IMR-90 (cell line): ENCODE data around the gene IFT20. TPM values are rescaled to one million over a fixed set of nuclear protein-coding genes. Genes with fewer than 3 reads are reported as not detected.

ENCODE experiments used
- ATAC-seq: fragments of 200-7000 bp; cut with Tn5 transposase; 2 replicates; pipeline ENCODE4 v1.9.1; 2020; ENCODE audit warnings: low read depth, mild to moderate bottlenecking, moderate library complexity
- BruUV-seq: library from RNA; stranded (reverse); fragments of 400-500 nt; replicated peaks from 2 replicates; lab custom pipeline; 2021; lab: Mats Ljungman, UMichigan
- CTCF ChIA-PET: fragments of 300-600 bp; formaldehyde crosslinking; extraction: SDS; loops from one replicate; lab custom pipeline; 2021; ENCODE audit warnings: antibody characterized with exemption; lab: Yijun Ruan, JAX
- POLR2A ChIA-PET: fragments of 300-600 bp; sonication (Branson Sonifier 250); formaldehyde crosslinking; loops from one replicate; lab custom pipeline; 2022; ENCODE audit warnings: antibody characterized with exemption; ENCODE audit not compliant: unreplicated experiment; lab: Charles Lee
- DNase-seq: peaks from one replicate; pipeline ENCODE4 v3.0.0; 2013
- H2AFZ ChIP-seq: replicated peaks from 2 replicates; pipeline ENCODE3; 2013; ENCODE audit warnings: low read length, mild to moderate bottlenecking; ENCODE audit not compliant: poor library complexity
- H2AK5ac ChIP-seq: 2 replicates; pipeline ENCODE4 v1.6.1; 2013; ENCODE audit warnings: low read depth, low read length, inconsistent platforms
- H2AK9ac ChIP-seq: replicated peaks from 2 replicates; pipeline ENCODE3; 2013; ENCODE audit warnings: mild to moderate bottlenecking, low read depth, low read length, moderate library complexity; ENCODE audit not compliant: poor library complexity
- H2BK120ac ChIP-seq: 2 replicates; pipeline ENCODE4 v1.6.1; 2013; ENCODE audit warnings: low read depth, low read length, inconsistent platforms
- H2BK15ac ChIP-seq: 3 replicates; pipeline ENCODE4 v1.6.1; 2013; ENCODE audit warnings: low read depth, low read length, inconsistent platforms
- H2BK20ac ChIP-seq: 2 replicates; pipeline ENCODE4 v1.6.1; 2013; ENCODE audit warnings: low read depth, mild to moderate bottlenecking, inconsistent platforms, low read length, moderate library complexity
- H2BK5ac ChIP-seq: 2 replicates; pipeline ENCODE4 v1.6.1; 2013; ENCODE audit warnings: mild to moderate bottlenecking, low read depth, low read length, inconsistent platforms; ENCODE audit not compliant: poor library complexity, severe bottlenecking
- H3K14ac ChIP-seq: replicated peaks from 2 replicates; pipeline ENCODE4 v1.6.1; 2013; ENCODE audit warnings: low read depth, low read length, inconsistent platforms
- H3K18ac ChIP-seq: 2 replicates; pipeline ENCODE4 v1.6.1; 2013; ENCODE audit warnings: low read depth, low read length, control low read depth
- H3K23ac ChIP-seq: 2 replicates; pipeline ENCODE4 v1.6.1; 2013; ENCODE audit warnings: low read depth, low read length, inconsistent platforms
- H3K27ac ChIP-seq: 2 replicates; pipeline ENCODE4 v1.5.1; 2013; ENCODE audit warnings: mild to moderate bottlenecking, control low read depth, low read length; ENCODE audit not compliant: insufficient read depth
- H3K27me3 ChIP-seq: 2 replicates; pipeline ENCODE4 v1.6.1; 2013; ENCODE audit warnings: low read length; ENCODE audit not compliant: control insufficient read depth, insufficient read depth
- H3K36me3 ChIP-seq: 2 replicates; pipeline ENCODE4 v1.6.1; 2013; ENCODE audit warnings: low read length, mixed read lengths; ENCODE audit not compliant: control insufficient read depth, insufficient read depth
- H3K4ac ChIP-seq: 2 replicates; pipeline ENCODE4 v1.6.1; 2013; ENCODE audit warnings: low read depth, low read length, inconsistent platforms
- H3K4me1 ChIP-seq: 2 replicates; pipeline ENCODE4 v1.6.1; 2013; ENCODE audit warnings: low read length, mixed read lengths; ENCODE audit not compliant: control insufficient read depth, insufficient read depth
- H3K4me2 ChIP-seq: 2 replicates; pipeline ENCODE4 v1.6.1; 2013; ENCODE audit warnings: low read depth, mild to moderate bottlenecking, control low read depth, low read length, moderate library complexity
- H3K4me3 ChIP-seq: 2 replicates; pipeline ENCODE4 v1.5.1; 2013; ENCODE audit warnings: low read depth, mild to moderate bottlenecking, control low read depth, low read length, moderate library complexity; ENCODE audit not compliant: insufficient read depth
- H3K56ac ChIP-seq: 2 replicates; pipeline ENCODE4 v1.6.1; 2013; ENCODE audit warnings: low read length, inconsistent platforms; ENCODE audit not compliant: insufficient read depth; ENCODE audit errors: extremely low read depth
- H3K79me1 ChIP-seq, 2 experiments: 2 replicates each; pipeline ENCODE4 v1.6.1; 2013; ENCODE audit warnings: low read length in 2 of 2, inconsistent platforms in 1 of 2, low read depth in 1 of 2
- H3K9ac ChIP-seq: 2 replicates; pipeline ENCODE4 v1.6.1; 2013; ENCODE audit warnings: low read depth, low read length, control low read depth
- H3K9me1 ChIP-seq: 2 replicates; pipeline ENCODE4 v1.6.1; 2013; ENCODE audit warnings: low read length, inconsistent platforms; ENCODE audit not compliant: insufficient read depth
- H3K9me3 ChIP-seq: 2 replicates; pipeline ENCODE4 v1.6.1; 2013; ENCODE audit warnings: low read length; ENCODE audit not compliant: control insufficient read depth, insufficient read depth
- H4K20me1 ChIP-seq: 2 replicates; pipeline ENCODE4 v1.6.1; 2013; ENCODE audit warnings: low read length, inconsistent platforms; ENCODE audit not compliant: insufficient read depth
- H4K5ac ChIP-seq: 2 replicates; pipeline ENCODE4 v1.6.1; 2013; ENCODE audit warnings: mild to moderate bottlenecking, low read depth, low read length, control low read depth
- H4K8ac ChIP-seq, 2 experiments: 2 replicates each; pipeline ENCODE4 v1.6.1; 2013; ENCODE audit warnings: low read depth in 2 of 2, low read length in 2 of 2, control low read depth in 1 of 2, inconsistent platforms in 1 of 2
- H4K91ac ChIP-seq: 2 replicates; pipeline ENCODE4 v1.6.1; 2013; ENCODE audit warnings: low read depth, low read length, inconsistent platforms; ENCODE audit not compliant: insufficient read depth
- FOS ChIP-seq: fragments of 150-350 bp; IDR thresholded peaks from 2 replicates; pipeline ENCODE4 v1.6.1; 2016; ENCODE audit warnings: low read depth, low read length
- MAZ ChIP-seq: IDR thresholded peaks from 2 replicates; pipeline ENCODE4 v1.6.1; 2012; ENCODE audit warnings: low read depth, mild to moderate bottlenecking, low read length, improper control_type of control experiment, moderate library complexity, borderline replicate concordance
- MXI1 ChIP-seq: IDR thresholded peaks from 2 replicates; pipeline ENCODE4 v1.6.1; 2012; ENCODE audit warnings: low read depth, mild to moderate bottlenecking, low read length, moderate library complexity, borderline replicate concordance
- WGBS, 2 experiments: methylation state at CpG; one replicate each; pipeline versions ENCODE4 v1.1.5 to v1.1.7; 2013; ENCODE audit warnings: missing lambda C conversion rate in 2 of 2; ENCODE audit not compliant: insufficient read length in 1 of 2; ENCODE audit errors: extremely low coverage in 2 of 2; 5-methylcytosine and 5-hydroxymethylcytosine counted together
- dilution Hi-C: fragments of 300-500 bp; cut with HindIII; formaldehyde crosslinking; loops from one replicate; pipeline ENCODE4 v1.14.3; 2018; ENCODE audit warnings: low sequenced_read_pairs; ENCODE audit not compliant: unreplicated experiment
- in situ Hi-C: fragments of 300-500 bp; cut with MboI; formaldehyde crosslinking; loops from 3 replicates; pipeline ENCODE4 v1.14.3; 2019; ENCODE audit warnings: low sequenced_read_pairs, inconsistent platforms, mixed read lengths
- intact Hi-C: fragments of 100-400 bp; cut with micrococcal nuclease; formaldehyde crosslinking; loops from 2 replicates; pipeline ENCODE4 v1.10.0; 2022
- microRNA-seq, 2 experiments: library from miRNA; stranded (forward) in 1 of 2; unstranded in 1 of 2; fragments of 10-50 nt in 1 of 2; fragments of <30 nt in 1 of 2; gene quantifications in 1 of 2; microRNA quantifications in 1 of 2; one replicate each; pipeline versions ENCODE3 to v1.1.0; 2013 to 2020; ENCODE audit not compliant: insufficient read depth in 1 of 2, insufficient read length in 1 of 2, unreplicated experiment in 1 of 2
- polyA plus RNA-seq, 3 experiments: library from polyadenylated mRNA; depleted of rRNA; stranded (reverse); fragments of >200 nt; gene quantifications; 2 replicates each; pipeline ENCODE4 v1.2.3, GENCODE V29; 2012; ENCODE audit warnings: low replicate concordance in 1 of 3
- total RNA-seq: library from RNA; depleted of rRNA; stranded (reverse); fragments of >200 nt; gene quantifications from 2 replicates; pipeline ENCODE4 v1.2.3, GENCODE V29; 2012; rRNA removed

IFT20 gene
- total and polyA plus RNA-seq, 2 of the 4 experiments (the other 2 are of a cell fraction), result 25.5 to 46.3 TPM

DNA sequence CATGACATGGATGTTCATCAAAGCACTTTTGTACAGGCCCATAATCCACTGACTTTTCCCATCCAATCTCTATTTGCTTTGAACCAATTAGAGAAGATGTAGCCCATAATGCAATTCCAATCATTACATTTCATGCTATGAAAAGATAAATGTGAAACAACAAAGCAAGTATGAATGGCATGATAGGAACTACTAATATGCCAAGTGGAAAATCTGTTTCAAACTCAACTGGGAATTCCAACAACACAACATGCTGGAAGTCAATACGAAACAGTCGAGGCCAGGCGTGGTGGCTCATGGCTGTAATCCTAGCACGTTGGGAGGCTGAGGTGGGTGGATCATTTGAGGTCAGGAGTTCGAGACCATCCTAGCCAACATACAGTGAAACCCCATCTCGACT lies 55.9 kb downstream of the IFT20 start:
- Histone ChIP-seq H3K9me1 (no peaks in the 10 kb centered on the region), H3K18ac (no peak overlapping the region; the same call in 1 of the 2 replicates), H3K9ac (no peak overlapping the region), H3K4ac (peak overlapping the region; percentile 47), H3K9me3 (no peaks in the 10 kb centered on the region), H2BK15ac (peak overlapping the region; percentile 74; the same call in 2 of the 3 replicates), H3K36me3 (no peaks in the 10 kb centered on the region), H3K4me3 (no peak overlapping the region), H2AK9ac (no peak overlapping the region), H4K91ac (no peak overlapping the region), H3K27me3 (peaks cover 11% of the 10 kb centered on the region), H3K27ac (no peak overlapping the region), H2BK120ac (peak overlapping the region; percentile 85), H2BK20ac (peak overlapping the region; percentile 80; the same call in 1 of the 2 replicates), H4K5ac (no peak overlapping the region), H3K14ac (peak overlapping the region; percentile 37; the same call in 1 of the 2 replicates), H4K8ac (peak overlapping the region in 1 of 2 experiments; percentile 50; a peak in 1 of 4 replicates), H3K4me2 (no peak overlapping the region), H3K23ac (no peak overlapping the region), H2AFZ (no peak overlapping the region), H3K79me1 (no peaks in the 10 kb centered on the region), H2BK5ac (peak overlapping the region; percentile 32), H2AK5ac (peak overlapping the region; percentile 93; the same call in 1 of the 2 replicates), H3K4me1 (peaks cover 9% of the 10 kb centered on the region), H3K56ac (no peak overlapping the region), H4K20me1 (no peaks in the 10 kb centered on the region)
- ChIA-PET POLR2A (no interaction called here), CTCF (no interaction called here)
- no TSS peak for BruUV-seq
- DNase-seq (peak; percentile 26), ATAC-seq (peak; percentile 12)
- dilution Hi-C loops (no loop called here), intact Hi-C loops (no loop called here), in situ Hi-C loops (no loop called here)
- no CpG with 5 or more reads among the region's 6 CpGs for WGBS, 2 experiments
- TF ChIP-seq MAZ, result no peak
- TF ChIP-seq FOS, result no peak
- no peak for TF ChIP-seq MXI1

Small RNAs within 50 kb of the gene (microRNA-seq; reads per million reads assigned to microRNA genes)
- gene MIR4723 (ENCODE audit: unreplicated experiment), result not detected

Other genes with a start within 250 kb of the IFT20 start
- gene TMEM97, start 16.3 kb downstream of the IFT20 start, total RNA-seq, result 21.3 and 23.1 TPM in 2 replicates
- gene TMEM97, start 16.3 kb downstream of the IFT20 start, polyA plus RNA-seq (2012; rRNA removed), result 10.4 and 12.3 TPM in 2 replicates
- gene TNFAIP1, start 289 bp upstream of the IFT20 start, total RNA-seq, result 45.3 and 49.1 TPM in 2 replicates
- 62.9 and 75.9 TPM in 2 replicates for gene TNFAIP1, start 289 bp upstream of the IFT20 start, polyA plus RNA-seq (2012; rRNA removed)
- 58.3 and 66.7 TPM in 2 replicates for gene POLDIP2, start 22.1 kb upstream of the IFT20 start, total RNA-seq
- gene POLDIP2, start 22.1 kb upstream of the IFT20 start, polyA plus RNA-seq (2012; rRNA removed), result 72.0 and 77.8 TPM in 2 replicates
- gene SEBOX, start 29.7 kb upstream of the IFT20 start, total RNA-seq, result not detected in 2 replicates
- not detected in 2 replicates for gene SEBOX, start 29.7 kb upstream of the IFT20 start, polyA plus RNA-seq (2012; rRNA removed)
- gene VTN, start 34.8 kb upstream of the IFT20 start, total RNA-seq, result under 0.01 and 0.18 TPM in 2 replicates
- gene VTN, start 34.8 kb upstream of the IFT20 start, polyA plus RNA-seq (2012; rRNA removed), result 0.89 and 1.0 TPM in 2 replicates
- 2.5 and 3.4 TPM in 2 replicates for gene SARM1, start 36.2 kb upstream of the IFT20 start, total RNA-seq
- gene SARM1, start 36.2 kb upstream of the IFT20 start, polyA plus RNA-seq (2012; rRNA removed), result 10.3 and 11.4 TPM in 2 replicates
- gene SLC46A1, start 70.7 kb upstream of the IFT20 start, total RNA-seq, result 2.7 and 2.8 TPM in 2 replicates
- 3.9 and 4.0 TPM in 2 replicates for gene SLC46A1, start 70.7 kb upstream of the IFT20 start, polyA plus RNA-seq (2012; rRNA removed)
- not detected in 2 replicates for gene SLC13A2, start 138.2 kb upstream of the IFT20 start, total RNA-seq
- gene SLC13A2, start 138.2 kb upstream of the IFT20 start, polyA plus RNA-seq (2012; rRNA removed), result not detected in 2 replicates
- gene FOXN1, start 170.9 kb upstream of the IFT20 start, total RNA-seq, result not detected in 2 replicates
- not detected in 2 replicates for gene FOXN1, start 170.9 kb upstream of the IFT20 start, polyA plus RNA-seq (2012; rRNA removed)
- 21.7 and 22.4 TPM in 2 replicates for gene UNC119, start 217.2 kb upstream of the IFT20 start, total RNA-seq
- 57.4 and 63.2 TPM in 2 replicates for gene UNC119, start 217.2 kb upstream of the IFT20 start, polyA plus RNA-seq (2012; rRNA removed)
- 27.5 and 28.7 TPM in 2 replicates for gene PIGS, start 236.1 kb upstream of the IFT20 start, total RNA-seq
- 77.9 and 78.9 TPM in 2 replicates for gene PIGS, start 236.1 kb upstream of the IFT20 start, polyA plus RNA-seq (2012; rRNA removed)
- 46.1 and 47.0 TPM in 2 replicates for gene ALDOC, start 241.4 kb upstream of the IFT20 start, total RNA-seq
- 62.6 and 69.7 TPM in 2 replicates for gene ALDOC, start 241.4 kb upstream of the IFT20 start, polyA plus RNA-seq (2012; rRNA removed)